Karpas-422 (cell line): ENCODE results near the gene GPS1. TPM values are rescaled to one million over a fixed set of nuclear protein-coding genes. Genes with fewer than 3 reads are reported as not detected.

Source experiments
- DNase-seq: peaks from one replicate; pipeline ENCODE4 v3.0.0-alpha.2; 2015
- H2AFZ ChIP-seq: fragments of 200-600 bp; sonication (generic); 2 replicates; pipeline ENCODE4 v1.6.1; 2014; ENCODE audit warnings: antibody characterized with exemption, low read length, mixed read lengths
- H3K27ac ChIP-seq: fragments of 200-600 bp; sonication (generic); 2 replicates; pipeline ENCODE4 v1.5.1; 2014; ENCODE audit warnings: mild to moderate bottlenecking, low read length, moderate library complexity
- H3K27me3 ChIP-seq: fragments of 200-600 bp; sonication (generic); 2 replicates; pipeline ENCODE4 v1.6.1; 2014; ENCODE audit warnings: low read length, mixed read lengths
- H3K36me3 ChIP-seq: fragments of 200-600 bp; sonication (generic); 2 replicates; pipeline ENCODE4 v1.6.1; 2014; ENCODE audit warnings: low read length, mixed read lengths; ENCODE audit not compliant: insufficient read depth
- H3K4me1 ChIP-seq: fragments of 200-600 bp; sonication (generic); 2 replicates; pipeline ENCODE4 v1.6.1; 2014; ENCODE audit warnings: mild to moderate bottlenecking, low read length, mixed read lengths
- H3K4me2 ChIP-seq: fragments of 200-600 bp; sonication (generic); 2 replicates; pipeline ENCODE4 v1.6.1; 2014; ENCODE audit warnings: low read length, low read depth, mild to moderate bottlenecking; ENCODE audit not compliant: poor library complexity, severe bottlenecking
- H3K4me3 ChIP-seq: fragments of 200-600 bp; sonication (generic); 2 replicates; pipeline ENCODE4 v1.5.1; 2014; ENCODE audit warnings: mild to moderate bottlenecking, antibody characterized with exemption, low read length, mixed read lengths
- H3K79me2 ChIP-seq: fragments of 200-600 bp; sonication (generic); 2 replicates; pipeline ENCODE4 v1.6.1; 2014; ENCODE audit warnings: mild to moderate bottlenecking, low read length, mixed read lengths
- H3K9ac ChIP-seq: fragments of 200-600 bp; sonication (generic); 2 replicates; pipeline ENCODE4 v1.6.0; 2014; ENCODE audit warnings: low read length
- H3K9me2 ChIP-seq: fragments of 200-600 bp; sonication (generic), shearing (Covaris generic); replicated peaks from 2 replicates; pipeline ENCODE4 v1.6.0; 2014; ENCODE audit warnings: mild to moderate bottlenecking, low read length, moderate library complexity; ENCODE audit not compliant: insufficient read depth
- H3K9me3 ChIP-seq: fragments of 300-700, 200-600 bp; sonication (generic); 2 replicates; pipeline ENCODE4 v1.6.1; 2014; ENCODE audit warnings: low read length, mixed read lengths
- H4K20me1 ChIP-seq: fragments of 200-600 bp; sonication (generic); 2 replicates; pipeline ENCODE4 v1.6.1; 2014; ENCODE audit warnings: mild to moderate bottlenecking, antibody characterized with exemption, low read length, low read depth; ENCODE audit not compliant: insufficient read depth
- total RNA-seq: library from RNA; depleted of rRNA; stranded (reverse); fragments of >200 nt; shearing (Covaris generic); gene quantifications from 2 replicates; pipeline ENCODE4 v1.2.3, GENCODE V29; 2014; ENCODE audit warnings: low replicate concordance

The GPS1 gene
- total RNA-seq, 1 experiment from 2014 or later: 57.1 TPM

DNA sequence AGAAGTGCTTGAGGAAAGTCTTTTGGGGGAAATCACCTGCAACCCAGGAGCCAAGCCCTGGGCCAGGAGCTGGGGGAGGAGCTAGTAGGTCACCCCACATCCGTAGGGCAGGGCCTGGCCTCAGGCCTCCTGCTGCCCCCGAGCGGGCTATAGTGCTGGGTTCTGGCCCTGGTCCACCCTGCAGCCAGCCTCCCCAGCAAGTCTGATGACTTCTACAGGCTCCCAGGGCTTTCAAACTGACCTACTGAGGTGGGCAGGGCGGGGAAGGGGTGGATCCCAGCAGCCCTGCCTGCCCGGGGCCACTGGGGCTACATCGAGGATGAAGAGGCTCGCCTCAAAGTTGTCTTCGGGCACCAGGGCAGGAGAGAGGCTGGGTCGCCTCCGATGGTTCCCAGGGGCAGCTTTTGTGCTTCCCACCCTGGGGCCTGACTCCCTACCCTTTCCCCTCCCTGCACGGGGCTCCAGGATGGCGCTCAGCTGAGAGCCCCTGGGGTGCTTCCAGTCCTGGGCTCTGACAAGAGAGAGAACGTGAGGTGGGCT, 34.0 kb upstream of the GPS1 start:
- DNase-seq: no peak
- Histone ChIP-seq H3K27ac (no peak overlapping the region), H3K27me3 (no peaks in the 10 kb centered on the region), H3K9me3 (no peaks in the 10 kb centered on the region), H2AFZ (no peak overlapping the region), H3K9me2 (no peaks in the 10 kb centered on the region), H3K4me3 (no peak overlapping the region), H3K79me2 (peaks cover 15% of the 10 kb centered on the region), H3K9ac (no peak overlapping the region), H3K4me1 (peaks cover 19% of the 10 kb centered on the region), H3K36me3 (no peaks in the 10 kb centered on the region), H4K20me1 (peaks cover 3% of the 10 kb centered on the region; the same call in 1 of the 2 replicates), H3K4me2 (no peak overlapping the region)

DNA sequence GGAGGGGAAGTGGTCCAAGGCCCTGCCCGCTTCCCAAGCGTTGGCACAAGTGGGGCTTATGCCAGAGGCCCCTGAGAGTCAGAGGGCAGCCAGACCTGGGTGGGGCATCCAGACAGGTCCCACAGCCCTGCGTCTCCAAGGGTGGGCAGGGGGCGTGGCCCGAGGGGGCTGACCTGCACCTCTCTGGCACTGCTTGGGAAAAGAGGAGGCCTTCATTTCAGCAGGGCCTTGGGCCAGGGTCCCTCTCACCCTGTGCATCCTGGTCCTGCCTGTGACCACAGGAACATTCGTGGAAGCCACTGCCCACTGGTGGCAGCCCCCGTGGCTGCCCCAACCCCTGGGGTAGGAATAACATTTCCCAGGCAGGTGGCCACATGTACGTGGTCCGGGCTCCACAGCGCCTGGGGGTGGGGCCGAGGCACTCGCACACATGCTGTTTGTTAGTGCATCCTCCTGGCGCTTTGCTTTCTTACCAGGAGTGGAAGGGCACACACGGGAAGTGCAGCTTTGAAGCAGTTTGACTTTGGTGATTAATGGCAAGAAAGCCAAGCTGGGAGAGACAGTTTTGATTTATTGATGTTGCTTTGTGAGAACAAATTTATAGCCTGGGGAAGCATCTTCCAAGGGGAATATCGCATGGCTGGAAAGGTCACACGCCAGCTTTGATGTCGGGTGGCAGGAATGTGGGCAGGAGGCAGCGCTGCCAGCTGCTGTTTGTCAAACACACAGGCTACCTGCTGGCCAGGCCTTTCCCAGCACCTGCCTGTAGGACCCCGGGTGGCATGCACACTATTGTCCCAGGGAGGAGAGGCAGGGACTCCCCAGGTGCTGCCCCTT, 33.3 kb upstream of the GPS1 start:
- H3K27me3 ChIP-seq: no peaks in the 10 kb centered on the region
- H3K4me2 ChIP-seq: no peak overlapping the region
- no peak overlapping the region for H3K27ac ChIP-seq
- H3K4me1 ChIP-seq: peaks cover 19% of the 10 kb centered on the region
- no peaks in the 10 kb centered on the region for H3K9me2 ChIP-seq
- H3K79me2 ChIP-seq: peaks cover 15% of the 10 kb centered on the region
- H3K36me3 ChIP-seq: no peaks in the 10 kb centered on the region
- no peak overlapping the region for H3K4me3 ChIP-seq
- H3K9me3 ChIP-seq: no peaks in the 10 kb centered on the region
- no peak overlapping the region for H2AFZ ChIP-seq
- H4K20me1 ChIP-seq: peaks cover 3% of the 10 kb centered on the region; the same call in 1 of the 2 replicates
- no peak for DNase-seq
- no peak overlapping the region for H3K9ac ChIP-seq

DNA sequence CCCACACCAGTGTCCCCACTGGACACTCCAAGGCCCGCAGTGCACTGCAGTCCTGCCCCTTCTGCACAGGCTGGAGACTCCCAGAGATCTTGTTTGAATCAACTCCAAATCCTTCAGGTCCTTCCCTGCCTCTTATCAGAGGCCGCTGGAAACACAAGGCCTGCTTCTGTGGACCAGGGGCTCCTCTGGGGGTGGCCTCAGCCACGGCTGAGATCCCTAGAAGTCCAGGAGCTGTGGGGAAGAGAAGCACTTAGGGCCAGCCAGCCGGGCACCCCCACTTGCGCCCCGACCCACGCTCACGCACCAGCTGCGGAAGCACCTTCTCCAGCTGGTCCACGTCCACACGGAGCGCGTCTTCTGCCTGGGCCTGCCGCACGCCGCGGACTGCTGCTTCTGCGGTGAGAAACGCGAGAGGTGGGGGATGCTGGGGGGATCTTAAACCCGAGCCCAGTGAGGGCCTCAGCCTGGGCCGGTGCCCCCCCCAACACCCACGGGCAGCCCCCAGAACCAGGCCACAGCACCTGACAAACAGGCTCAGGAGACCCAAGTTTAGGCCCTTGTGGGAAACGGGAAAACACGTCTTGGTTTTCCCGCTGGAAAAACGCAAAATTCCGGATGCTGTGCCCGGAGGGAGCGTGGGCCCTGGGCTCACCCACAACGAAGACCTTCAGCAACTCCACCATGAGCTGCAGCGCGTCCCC, 32.6 kb upstream of the GPS1 start:
- no peak overlapping the region for H3K9ac ChIP-seq
- no peak for DNase-seq
- peaks cover 22% of the 10 kb centered on the region for H3K79me2 ChIP-seq

DNA sequence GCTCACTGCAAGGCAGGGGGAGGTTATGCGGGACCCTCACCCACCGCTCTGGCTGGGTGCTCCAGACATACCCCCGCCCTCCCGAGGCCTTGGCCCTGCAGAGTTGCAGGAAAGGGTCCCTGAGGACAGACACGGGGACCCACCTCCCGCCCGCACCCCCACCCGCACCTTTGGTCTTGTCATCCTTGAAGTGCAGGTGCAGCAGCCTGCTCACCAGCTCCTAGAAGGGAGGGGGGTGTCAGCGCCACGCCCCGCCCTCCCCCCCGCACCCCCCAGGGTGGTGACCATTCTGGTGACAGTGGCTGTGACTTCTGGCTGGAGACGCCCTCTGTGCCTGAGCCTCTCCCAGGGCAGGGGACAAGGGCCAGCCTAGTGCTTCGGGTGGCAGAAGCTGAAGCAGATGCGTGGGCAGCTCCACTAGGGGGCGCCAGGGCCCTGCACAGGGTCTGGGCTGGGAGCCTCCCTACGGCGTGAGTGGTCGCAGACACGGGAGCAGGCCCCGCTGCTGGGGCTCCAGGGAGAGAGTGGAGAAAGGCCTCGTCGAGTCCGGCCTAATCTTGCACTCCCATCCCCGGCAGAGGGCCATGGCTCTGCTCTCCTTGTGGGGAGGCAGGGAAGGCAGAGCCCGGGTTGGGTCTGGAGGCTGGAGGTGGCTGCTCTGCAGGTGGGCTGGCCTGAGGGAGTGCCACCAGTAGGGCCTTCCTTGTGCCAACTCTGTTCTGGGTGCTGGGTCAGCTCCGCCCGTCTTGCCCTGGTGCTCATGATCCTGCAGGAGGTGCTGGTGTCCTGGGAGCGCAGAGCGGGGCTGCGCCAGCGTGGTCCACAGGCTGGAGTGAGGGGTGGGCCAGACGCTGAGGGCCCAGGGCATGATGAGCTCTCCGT, 31.8 kb upstream of the GPS1 start:
- H3K79me2 ChIP-seq: peaks cover 26% of the 10 kb centered on the region
- no peaks in the 10 kb centered on the region for H3K27me3 ChIP-seq
- H3K4me1 ChIP-seq: peaks cover 30% of the 10 kb centered on the region
- H3K4me2 ChIP-seq: no peak overlapping the region
- no peaks in the 10 kb centered on the region for H3K36me3 ChIP-seq
- H4K20me1 ChIP-seq: peaks cover 3% of the 10 kb centered on the region; the same call in 1 of the 2 replicates
- H3K9me2 ChIP-seq: no peaks in the 10 kb centered on the region
- H3K4me3 ChIP-seq: no peak overlapping the region
- no peak overlapping the region for H3K9ac ChIP-seq
- no peak overlapping the region for H2AFZ ChIP-seq
- DNase-seq: peak; percentile 90
- no peak overlapping the region for H3K27ac ChIP-seq
- no peaks in the 10 kb centered on the region for H3K9me3 ChIP-seq

More for the DNA sequence above, 32.6 kb upstream of the GPS1 start:
- Histone ChIP-seq H2AFZ (no peak overlapping the region), H3K27me3 (no peaks in the 10 kb centered on the region), H3K27ac (no peak overlapping the region), H3K36me3 (no peaks in the 10 kb centered on the region), H4K20me1 (peaks cover 3% of the 10 kb centered on the region; the same call in 1 of the 2 replicates), H3K9me3 (no peaks in the 10 kb centered on the region), H3K9me2 (no peaks in the 10 kb centered on the region), H3K4me2 (no peak overlapping the region), H3K4me3 (no peak overlapping the region), H3K4me1 (peaks cover 25% of the 10 kb centered on the region)

DNA sequence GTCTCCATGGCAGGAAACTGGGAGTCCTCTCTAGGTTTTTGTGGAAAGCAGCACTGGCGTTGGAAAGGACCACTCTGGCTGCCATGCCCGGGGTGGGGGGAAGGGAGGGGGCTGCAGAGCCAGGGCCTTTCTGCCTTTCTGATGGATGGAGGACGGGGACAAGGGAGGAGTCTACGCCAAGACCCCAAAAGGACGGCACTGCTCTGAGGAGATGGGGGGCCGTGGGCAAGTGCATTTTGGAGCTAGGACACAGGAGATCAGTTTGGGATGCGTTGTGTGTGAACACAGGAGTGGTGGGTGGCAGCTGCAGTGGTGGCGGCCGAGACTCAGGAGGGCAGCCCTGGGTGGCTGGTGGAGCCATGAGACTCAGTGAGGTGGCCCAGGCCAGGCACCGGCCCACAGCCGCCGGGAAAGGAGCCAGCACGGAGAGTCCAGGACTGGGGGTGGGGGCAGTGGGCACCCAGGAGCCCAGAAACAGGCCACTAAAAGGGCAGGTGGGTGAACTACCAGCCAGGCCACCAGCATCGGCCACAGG, 31.1 kb upstream of the GPS1 start:
- Histone ChIP-seq H3K79me2 (peaks cover 26% of the 10 kb centered on the region), H3K9ac (peak overlapping the region; percentile 97), H3K36me3 (no peaks in the 10 kb centered on the region), H3K27me3 (no peaks in the 10 kb centered on the region), H3K4me3 (peak overlapping the region; percentile 98; the same call in 1 of the 2 replicates), H3K4me2 (peak overlapping the region; percentile 96), H3K4me1 (peaks cover 30% of the 10 kb centered on the region), H3K9me2 (no peaks in the 10 kb centered on the region), H3K9me3 (no peaks in the 10 kb centered on the region), H2AFZ (no peak overlapping the region), H4K20me1 (peaks cover 3% of the 10 kb centered on the region; the same call in 1 of the 2 replicates), H3K27ac (no peak overlapping the region)
- DNase-seq: no peak

DNA sequence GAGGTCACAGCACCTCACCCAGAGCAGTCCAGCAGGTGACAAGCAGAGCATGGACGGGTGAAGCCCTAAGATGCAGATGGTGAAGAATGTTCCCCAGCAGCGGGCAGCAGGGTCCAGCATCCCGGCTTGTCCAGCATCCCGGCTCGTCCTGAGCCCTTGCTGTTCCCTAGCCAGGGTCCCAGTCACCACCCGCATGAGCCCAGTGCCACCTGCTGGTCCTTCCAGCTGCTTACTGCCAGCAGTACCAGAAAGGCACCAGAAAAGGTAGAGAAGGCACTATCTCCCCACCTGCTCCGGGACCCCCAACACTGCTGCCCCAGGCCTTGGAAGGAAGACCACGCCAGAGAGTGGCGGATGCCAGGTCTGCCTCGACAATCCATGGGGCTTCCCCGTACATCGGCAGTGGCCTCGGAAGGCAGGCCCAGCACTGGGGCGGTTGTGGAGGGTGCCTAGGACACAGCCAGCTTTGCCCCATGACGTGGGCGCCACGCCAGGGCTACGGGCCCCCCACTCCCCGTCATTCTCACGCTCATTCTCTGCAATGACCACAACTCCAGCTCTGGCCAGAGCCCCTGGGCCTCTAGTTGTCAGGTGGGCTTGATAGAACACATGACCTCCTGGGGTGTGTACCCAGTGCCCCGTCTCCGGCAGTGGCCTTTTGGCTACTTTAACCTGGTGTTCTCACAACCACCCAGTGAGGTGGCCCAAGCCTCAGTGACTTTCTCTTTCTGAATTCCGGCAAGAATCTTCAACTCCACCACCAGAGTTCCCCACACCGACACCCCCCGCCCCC, 30.4 kb upstream of the GPS1 start:
- Histone ChIP-seq H3K4me1 (peaks cover 30% of the 10 kb centered on the region), H3K9ac (peak overlapping the region; percentile 97), H2AFZ (no peak overlapping the region), H4K20me1 (peaks cover 3% of the 10 kb centered on the region; the same call in 1 of the 2 replicates), H3K4me3 (peak overlapping the region; percentile 98), H3K36me3 (no peaks in the 10 kb centered on the region), H3K79me2 (peaks cover 26% of the 10 kb centered on the region), H3K27ac (peak overlapping the region; percentile 61), H3K4me2 (peak overlapping the region; percentile 96), H3K27me3 (no peaks in the 10 kb centered on the region), H3K9me2 (no peaks in the 10 kb centered on the region), H3K9me3 (no peaks in the 10 kb centered on the region)
- peak; percentile 82 for DNase-seq

DNA sequence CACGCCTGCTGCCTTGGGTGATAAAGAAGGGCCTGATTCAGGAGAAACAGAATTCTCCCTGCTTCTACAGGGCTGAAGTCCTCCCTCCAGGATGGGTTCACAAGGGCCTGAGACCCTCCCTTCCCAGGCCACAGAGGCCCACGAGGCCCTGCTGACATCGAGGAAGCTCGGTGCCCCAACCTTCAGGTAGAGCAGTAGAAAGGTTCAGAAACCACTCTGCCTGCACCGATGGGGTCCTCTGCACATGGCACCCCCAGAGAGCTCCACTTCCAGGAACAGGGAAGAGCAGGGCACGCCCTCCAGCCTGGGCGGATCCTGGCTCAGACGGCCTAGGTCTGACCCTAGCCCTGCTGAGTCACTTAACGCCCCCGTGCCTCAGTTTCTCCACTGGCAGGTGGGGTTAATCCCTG, 29.8 kb upstream of the GPS1 start:
- Histone ChIP-seq H2AFZ (no peak overlapping the region), H3K9ac (peak overlapping the region; percentile 97), H3K36me3 (no peaks in the 10 kb centered on the region), H3K9me3 (no peaks in the 10 kb centered on the region), H3K4me3 (peak overlapping the region; percentile 98), H3K27ac (peak overlapping the region; percentile 61), H4K20me1 (peaks cover 3% of the 10 kb centered on the region; the same call in 1 of the 2 replicates), H3K4me2 (peak overlapping the region; percentile 96), H3K9me2 (no peaks in the 10 kb centered on the region), H3K79me2 (peaks cover 26% of the 10 kb centered on the region), H3K4me1 (peaks cover 30% of the 10 kb centered on the region), H3K27me3 (no peaks in the 10 kb centered on the region)
- DNase-seq: peak; percentile 59
